Endothelial cell of umbilical vein (primary cell): ENCODE measurements around the gene CPNE7. TPM values are rescaled to one million over a fixed set of nuclear protein-coding genes. Genes with fewer than 3 reads are reported as not detected.
"Not testable (repeated sequence)": the region's sequence is repeated elsewhere in the genome, so short reads cannot be mapped to it uniquely, and the experiment has no call there.

Experiments used
- BruUV-seq: library from RNA; stranded (reverse); fragments of 400-500 nt; replicated peaks from 2 replicates; lab custom pipeline; 2021; lab: Mats Ljungman, UMichigan
- CTCF ChIA-PET: fragments of 300-600, 350-600 bp; sonication (Branson Sonifier 250); formaldehyde crosslinking; loops from one replicate; lab custom pipeline; 2021; ENCODE audit warnings: antibody characterized with exemption, inconsistent platforms; lab: Charles Lee
- POLR2A ChIA-PET: fragments of 300-600, 350-600 bp; sonication (Branson Sonifier 250); formaldehyde crosslinking; loops from one replicate; lab custom pipeline; 2021; ENCODE audit warnings: antibody characterized with exemption, inconsistent platforms; lab: Charles Lee
- DNase-seq: peaks from one replicate; pipeline ENCODE4 v3.0.0-alpha.2; 2011; ENCODE audit warnings: low read depth, low spot score
- FAIRE-seq: peaks from 2 replicates; lab custom pipeline; 2011; peaks lifted over from hg19 to GRCh38; lab: Jason Lieb, UNC
- H2AFZ ChIP-seq: 2 replicates; pipeline ENCODE4 v1.6.0; 2012; ENCODE audit warnings: low read depth, low read length, control low read depth, inconsistent platforms
- H3K27ac ChIP-seq: 2 replicates; pipeline ENCODE4 v1.5.1; 2011; ENCODE audit warnings: low read depth, mild to moderate bottlenecking, control low read depth, low read length, moderate library complexity; ENCODE audit not compliant: insufficient read depth
- H3K27me3 ChIP-seq, 2 experiments: 2 replicates each; pipeline versions ENCODE4 v1.6.0 to v1.6.1; 2011; ENCODE audit warnings: low read length in 2 of 2, mixed read lengths in 1 of 2; ENCODE audit not compliant: control insufficient read depth in 2 of 2, insufficient read depth in 2 of 2
- H3K36me3 ChIP-seq, 2 experiments: 2 replicates in 1 of 2; 3 replicates in 1 of 2; pipeline ENCODE4 v1.5.1; 2011; ENCODE audit warnings: low read length in 2 of 2, mild to moderate bottlenecking in 1 of 2, moderate library complexity in 1 of 2; ENCODE audit not compliant: control insufficient read depth in 2 of 2, insufficient read depth in 2 of 2; ENCODE audit errors: extremely low read depth in 1 of 2
- H3K4me1 ChIP-seq: 3 replicates; pipeline ENCODE4 v1.5.1; 2011; ENCODE audit warnings: mild to moderate bottlenecking, low read length; ENCODE audit not compliant: control insufficient read depth, insufficient read depth; ENCODE audit errors: extremely low read depth
- H3K4me2 ChIP-seq: 2 replicates; pipeline ENCODE4 v1.6.1; 2011; ENCODE audit warnings: low read length, control low read depth, mixed read lengths; ENCODE audit not compliant: insufficient read depth
- H3K4me3 ChIP-seq, 3 experiments: fragments of 200-600 bp in 1 of 3; sonication (generic), shearing (Covaris generic) in 1 of 3; replicated peaks in 1 of 3; 2 replicates each; pipeline ENCODE4 v1.5.1; 2011 to 2016; ENCODE audit warnings: control low read depth in 3 of 3, low read length in 3 of 3, mild to moderate bottlenecking in 2 of 3, inconsistent platforms in 1 of 3, low read depth in 1 of 3, moderate library complexity in 1 of 3; ENCODE audit not compliant: insufficient read depth in 1 of 3
- H3K79me2 ChIP-seq: 2 replicates; pipeline ENCODE4 v1.6.0; 2012; ENCODE audit warnings: low read length, inconsistent platforms; ENCODE audit not compliant: control insufficient read depth, insufficient read depth
- H3K9ac ChIP-seq: replicated peaks from 2 replicates; pipeline ENCODE3; 2011; ENCODE audit warnings: low read length, control low read depth; ENCODE audit not compliant: insufficient read depth; ENCODE audit errors: extremely low read depth
- H3K9me1 ChIP-seq: replicated peaks from 3 replicates; pipeline ENCODE4 v1.6.0; 2011; ENCODE audit warnings: mild to moderate bottlenecking, low read length; ENCODE audit not compliant: control insufficient read depth, insufficient read depth; ENCODE audit errors: extremely low read depth
- H3K9me3 ChIP-seq: replicated peaks from 2 replicates; pipeline ENCODE4 v1.5.1; 2012; ENCODE audit warnings: low read length, inconsistent platforms; ENCODE audit not compliant: control insufficient read depth, insufficient read depth
- H4K20me1 ChIP-seq: replicated peaks from 2 replicates; pipeline ENCODE3; 2011; ENCODE audit warnings: mild to moderate bottlenecking, low read length; ENCODE audit not compliant: control insufficient read depth, insufficient read depth; ENCODE audit errors: extremely low read depth
- GATA2 ChIP-seq: IDR thresholded peaks from 2 replicates; pipeline ENCODE4 v1.7.0; 2011; ENCODE audit warnings: low read depth, mild to moderate bottlenecking, moderate library complexity, mixed read lengths, low read length; ENCODE audit not compliant: insufficient read length, insufficient read depth
- MYC ChIP-seq: IDR thresholded peaks from one replicate; pipeline ENCODE4 v1.6.1; 2011; ENCODE audit warnings: mild to moderate bottlenecking, low read depth, low read length
- POLR2A ChIP-seq: IDR thresholded peaks from 2 replicates; pipeline ENCODE4 v1.6.1; 2012; ENCODE audit warnings: low read depth, mild to moderate bottlenecking, control low read depth, low read length
- POLR2AphosphoS5 ChIP-seq: IDR thresholded peaks from 2 replicates; pipeline ENCODE4 v1.6.1; 2012; ENCODE audit warnings: low read depth, mild to moderate bottlenecking, control low read depth, low read length, moderate library complexity; ENCODE audit not compliant: insufficient read depth
- dilution Hi-C: fragments of 300-500 bp; cut with MboI; formaldehyde crosslinking; loops from one replicate; pipeline ENCODE4 v1.15.0; 2019; ENCODE audit warnings: low sequenced_read_pairs; ENCODE audit not compliant: extremely low pct_ligation_motif_present
- intact Hi-C: fragments of 100-400 bp; cut with micrococcal nuclease; formaldehyde crosslinking; loops from one replicate; pipeline ENCODE4 v1.10.0; 2022
- polyA plus RNA-seq, 4 experiments: library from polyadenylated mRNA; depleted of rRNA in 3 of 4; stranded (reverse) in 3 of 4; unstranded in 1 of 4; fragments of >200 nt; gene quantifications; 2 replicates each; pipeline versions ENCODE4 v1.2.1 to v1.2.3, GENCODE V29; 2011 to 2012; ENCODE audit warnings: missing spikeins in 1 of 4
- total RNA-seq: library from RNA; stranded (reverse); gene quantifications from 2 replicates; pipeline ENCODE4 v1.2.3, GENCODE V29; 2021
- TF ChIP-seq, protein P1 (sequence below): IDR thresholded peaks from 2 replicates; pipeline ENCODE4 v1.6.1; 2011; ENCODE audit not compliant: insufficient read depth, insufficient read length

Gene CPNE7
- total and polyA plus RNA-seq, 2 donors (not counting 3 experiments of a cell fraction or from before 2014, with no cell fraction given): 2.0 to 5.9 TPM

- POLR2A ChIA-PET: interaction anchor here (0.6 kb wide), 1 partner anchor 824 kb away, joined by 3 read pairs; no protein-coding TSS in a partner anchor
- CTCF ChIA-PET: interaction anchor here (1.0 to 3.0 kb wide), 5 partner anchors 8 to 19 kb away, joined by 4 to 18 read pairs (median 5); partner anchors contain the start of gene DPEP1
- Histone ChIP-seq H3K4me2 (no peak overlapping the region), H3K36me3 (no peaks in the 10 kb centered on the region), H3K9me3 (no peaks in the 10 kb centered on the region), H4K20me1 (no peaks in the 10 kb centered on the region), H3K9ac (no peak overlapping the region), H3K79me2 (no peaks in the 10 kb centered on the region), H3K9me1 (no peaks in the 10 kb centered on the region), H3K27me3 (peaks cover 0 to 10% of the 10 kb centered on the region in 2 experiments), H2AFZ (no peak overlapping the region), H3K4me1 (no peaks in the 10 kb centered on the region), H3K27ac (no peak overlapping the region), H3K4me3 (no peak overlapping the region)
- FAIRE-seq: no peak
- dilution Hi-C loops (no loop called here), intact Hi-C loops (no loop called here)
- DNase-seq: no peak
- BruUV-seq: no TSS peak
- no peak for TF ChIP-seq POLR2AphosphoS5
- TF ChIP-seq POLR2A: no peak
- TF ChIP-seq GATA2: no peak
- TF ChIP-seq MYC: no peak
- TF ChIP-seq, protein P1, sequence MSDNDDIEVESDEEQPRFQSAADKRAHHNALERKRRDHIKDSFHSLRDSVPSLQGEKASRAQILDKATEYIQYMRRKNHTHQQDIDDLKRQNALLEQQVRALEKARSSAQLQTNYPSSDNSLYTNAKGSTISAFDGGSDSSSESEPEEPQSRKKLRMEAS: no peak
Measured at GRCh38 chr16:89633064-89633631, 57.6 kb downstream of the CPNE7 start.

DNA sequence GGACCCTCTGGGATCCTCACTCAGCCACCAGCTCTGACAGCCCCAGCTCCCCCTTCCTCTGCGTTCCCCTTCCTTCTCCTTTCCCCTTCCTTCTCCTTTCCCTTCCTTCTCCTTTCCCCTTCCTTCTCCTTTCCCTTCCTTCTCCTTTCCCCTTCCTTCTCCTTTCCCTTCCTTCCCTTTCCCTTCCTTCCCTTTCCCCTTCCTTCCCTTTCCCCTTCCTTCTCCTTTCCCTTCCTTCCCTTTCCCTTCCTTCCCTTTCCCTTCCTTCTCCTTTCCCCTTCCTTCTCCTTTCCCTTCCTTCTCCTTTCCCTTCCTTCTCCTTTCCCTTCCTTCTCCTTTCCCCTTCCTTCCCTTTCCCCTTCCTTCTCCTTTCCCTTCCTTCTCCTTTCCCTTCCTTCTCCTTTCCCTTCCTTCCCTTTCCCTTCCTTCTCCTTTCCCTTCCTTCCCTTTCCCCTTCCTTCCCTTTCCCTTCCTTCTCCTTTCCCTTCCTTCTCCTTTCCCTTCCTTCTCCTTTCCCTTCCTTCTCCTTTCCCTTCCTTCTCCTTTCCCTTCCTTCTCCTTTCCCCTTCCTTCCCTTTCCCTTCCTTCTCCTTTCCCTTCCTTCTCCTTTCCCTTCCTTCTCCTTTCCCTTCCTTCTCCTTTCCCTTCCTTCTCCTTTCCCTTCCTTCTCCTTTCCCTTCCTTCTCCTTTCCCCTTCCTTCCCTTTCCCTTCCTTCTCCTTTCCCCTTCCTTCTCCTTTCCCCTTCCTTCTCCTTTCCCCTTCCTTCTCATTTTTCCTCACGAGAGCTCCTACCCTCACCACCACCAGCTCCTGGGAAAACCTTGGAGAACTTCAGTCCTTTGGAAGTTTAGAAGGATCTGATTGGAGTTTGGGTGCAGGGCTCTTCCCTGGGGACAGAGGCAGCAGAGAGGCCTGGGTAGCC, 59.2 kb downstream of the CPNE7 start:
- POLR2A ChIA-PET, H3K27me3 ChIP-seq, H3K27ac ChIP-seq, H3K9ac ChIP-seq, intact Hi-C loops, H3K9me1 ChIP-seq, H3K79me2 ChIP-seq, H3K4me1 ChIP-seq, H3K4me2 ChIP-seq, DNase-seq, dilution Hi-C loops, H3K4me3 ChIP-seq, H3K9me3 ChIP-seq, H4K20me1 ChIP-seq, FAIRE-seq, BruUV-seq, H3K36me3 ChIP-seq, H2AFZ ChIP-seq: not testable (repeated sequence)
- CTCF ChIA-PET: interaction anchor here (1.0 to 3.0 kb wide), 4 partner anchors 16 to 20 kb away, joined by 3 to 18 read pairs (median 5); partner anchors contain the start of gene DPEP1
